ENCODE measurements around the gene NAP1L1.

Gene NAP1L1

DNA sequence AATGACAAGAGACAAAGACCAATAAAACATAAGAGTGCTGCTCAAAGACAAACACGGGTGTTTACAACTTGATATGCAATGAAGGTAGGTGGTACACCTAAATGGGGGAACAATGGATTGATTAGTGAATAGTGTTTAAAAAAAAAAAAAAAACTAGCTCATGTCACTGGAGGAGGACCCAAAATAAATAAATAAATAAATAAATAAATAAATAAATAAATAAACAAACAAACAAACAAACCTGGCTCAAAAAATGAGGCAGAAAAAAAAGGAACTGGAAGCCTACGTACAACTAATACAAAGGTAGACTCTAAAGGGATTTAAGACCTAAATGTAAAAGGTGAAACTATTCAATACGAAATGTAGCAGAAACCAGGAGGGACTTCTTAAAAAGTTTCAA, 18.6 kb downstream of the NAP1L1 start:
- TF ChIP-seq CTCF (IDR thresholded peaks at IDR 0.05; ENCODE audit: extremely low read depth, insufficient read depth, missing control alignments), result no peak
- no peak for DNase-seq (ENCODE audit: low spot score)
- in situ Hi-C loops (cut with MboI; ENCODE audit: low pct_unique_long_range_greater_than_20kb, low sequenced_read_pairs, unreplicated experiment), result no loop called here

- no peak for TF ChIP-seq CTCF (IDR thresholded peaks at IDR 0.05; ENCODE audit: extremely low read depth, insufficient read depth, missing control alignments)
- in situ Hi-C loops (cut with MboI; ENCODE audit: low pct_unique_long_range_greater_than_20kb, low sequenced_read_pairs, unreplicated experiment), result no loop called here
- DNase-seq (ENCODE audit: low spot score), result no peak
These were observed 19.6 kb downstream of the NAP1L1 start for GRCh38 chr12:76064904-76065303.

DNA sequence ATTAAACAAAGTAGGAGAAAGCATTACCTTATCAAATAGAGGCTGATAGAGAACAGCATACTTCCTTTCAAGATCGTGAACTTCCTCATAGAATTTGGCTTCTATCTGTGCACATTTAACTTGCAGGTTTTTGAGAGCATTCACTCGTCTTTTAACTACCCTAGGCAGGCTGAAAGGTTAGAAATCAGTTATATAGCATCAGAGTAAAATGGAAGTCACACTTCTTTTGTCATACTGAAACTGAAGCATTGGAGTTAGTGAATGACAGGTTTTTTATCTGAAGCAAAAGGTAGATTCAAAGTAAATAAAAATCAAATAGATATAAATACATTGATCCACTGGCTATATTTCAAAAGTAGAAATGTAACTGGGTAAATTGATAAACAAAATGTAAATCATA, 24.4 kb downstream of the NAP1L1 start:
- in situ Hi-C loops (cut with MboI; ENCODE audit: low pct_unique_long_range_greater_than_20kb, low sequenced_read_pairs, unreplicated experiment), result no loop called here
- TF ChIP-seq CTCF (IDR thresholded peaks at IDR 0.05; ENCODE audit: extremely low read depth, insufficient read depth, missing control alignments), result no peak
- no peak for DNase-seq (ENCODE audit: low spot score)

- in situ Hi-C loops (cut with MboI; ENCODE audit: low pct_unique_long_range_greater_than_20kb, low sequenced_read_pairs, unreplicated experiment), result no loop called here
- DNase-seq (ENCODE audit: low spot score), result no peak
These were observed 27.2 kb downstream of the NAP1L1 start for GRCh38 chr12:76057326-76057725.

DNA sequence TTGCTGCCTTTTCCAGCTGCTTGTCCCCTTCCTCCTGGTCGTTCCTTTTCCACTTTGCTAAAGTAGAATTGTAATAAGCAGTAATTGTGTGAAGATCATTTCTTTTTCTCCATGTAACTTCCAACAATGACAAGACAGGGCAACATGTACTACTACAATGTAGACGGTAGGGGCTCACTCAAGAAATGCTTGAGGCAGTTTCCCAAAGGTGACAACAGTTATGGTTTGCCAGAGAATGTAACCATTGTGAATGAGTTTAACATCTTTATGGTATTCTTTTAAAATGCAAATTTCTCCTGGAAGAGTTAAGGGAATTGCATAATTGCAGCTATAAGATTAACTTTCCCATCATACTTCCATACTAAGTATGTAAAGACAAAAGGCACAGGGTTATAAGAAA, 29.1 kb downstream of the NAP1L1 start:
- no peak for TF ChIP-seq CTCF (IDR thresholded peaks at IDR 0.05; ENCODE audit: extremely low read depth, insufficient read depth, missing control alignments)
- in situ Hi-C loops (cut with MboI; ENCODE audit: low pct_unique_long_range_greater_than_20kb, low sequenced_read_pairs, unreplicated experiment), result no loop called here
- no peak for DNase-seq (ENCODE audit: low spot score)

More at GRCh38 chr12:76057326-76057725, 27.2 kb downstream of the NAP1L1 start:
- no peak for TF ChIP-seq CTCF (IDR thresholded peaks at IDR 0.05; ENCODE audit: extremely low read depth, insufficient read depth, missing control alignments)

GRCh38 chr12:76049575-76050251, 34.8 kb downstream of the NAP1L1 start:
- TF ChIP-seq CTCF (IDR thresholded peaks at IDR 0.05; ENCODE audit: extremely low read depth, insufficient read depth, missing control alignments), result no peak
- in situ Hi-C loops (cut with MboI; ENCODE audit: low pct_unique_long_range_greater_than_20kb, low sequenced_read_pairs, unreplicated experiment), result loop anchor here (25.0 kb wide), 1 partner anchor 712 kb away; the partner anchor contains the start of genes CAPS2 and GLIPR1L1
- DNase-seq (ENCODE audit: low spot score), result no peak
